Suprapubic skin (tissue), 3 donors: ENCODE data around the gene FBXO8.

Experiments
- POLR2A ChIP-seq, 2 donors: fragments of 450-650 bp; IDR thresholded peaks; one replicate each; pipeline ENCODE4 v1.6.1; 2017; ENCODE audit warnings: antibody characterized with exemption in 2 of 2, mild to moderate bottlenecking in 2 of 2, moderate library complexity in 2 of 2
- TF ChIP-seq, protein P1 (sequence below), 2 donors: fragments of 200-600 bp in 1 of 2; fragments of 450-650 bp in 1 of 2; sonication (generic) in 1 of 2; IDR thresholded peaks; one replicate each; pipeline ENCODE4 v1.5.1; 2016 to 2019; ENCODE audit warnings: antibody characterized with exemption in 2 of 2, mild to moderate bottlenecking in 1 of 2, moderate library complexity in 1 of 2

DNA sequence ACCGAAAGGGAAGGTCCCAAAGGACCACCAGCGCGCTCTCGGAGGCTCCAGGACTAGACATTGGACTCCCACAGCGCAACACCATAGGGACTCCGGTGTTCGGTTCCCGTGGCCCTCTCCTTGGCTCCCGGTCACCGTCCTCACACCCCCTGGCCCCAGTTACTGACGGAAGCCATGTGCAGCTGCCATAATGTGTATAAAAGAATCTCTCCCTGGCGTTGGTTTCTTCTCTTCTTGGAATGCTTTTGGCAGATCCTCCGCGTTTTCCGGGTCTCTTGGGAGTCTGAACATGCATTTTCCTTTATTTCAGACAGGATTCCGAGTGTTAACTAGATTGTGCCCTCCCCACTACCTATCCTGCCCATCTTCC, 69.8 kb downstream of the FBXO8 start:
- TF ChIP-seq, protein P1, sequence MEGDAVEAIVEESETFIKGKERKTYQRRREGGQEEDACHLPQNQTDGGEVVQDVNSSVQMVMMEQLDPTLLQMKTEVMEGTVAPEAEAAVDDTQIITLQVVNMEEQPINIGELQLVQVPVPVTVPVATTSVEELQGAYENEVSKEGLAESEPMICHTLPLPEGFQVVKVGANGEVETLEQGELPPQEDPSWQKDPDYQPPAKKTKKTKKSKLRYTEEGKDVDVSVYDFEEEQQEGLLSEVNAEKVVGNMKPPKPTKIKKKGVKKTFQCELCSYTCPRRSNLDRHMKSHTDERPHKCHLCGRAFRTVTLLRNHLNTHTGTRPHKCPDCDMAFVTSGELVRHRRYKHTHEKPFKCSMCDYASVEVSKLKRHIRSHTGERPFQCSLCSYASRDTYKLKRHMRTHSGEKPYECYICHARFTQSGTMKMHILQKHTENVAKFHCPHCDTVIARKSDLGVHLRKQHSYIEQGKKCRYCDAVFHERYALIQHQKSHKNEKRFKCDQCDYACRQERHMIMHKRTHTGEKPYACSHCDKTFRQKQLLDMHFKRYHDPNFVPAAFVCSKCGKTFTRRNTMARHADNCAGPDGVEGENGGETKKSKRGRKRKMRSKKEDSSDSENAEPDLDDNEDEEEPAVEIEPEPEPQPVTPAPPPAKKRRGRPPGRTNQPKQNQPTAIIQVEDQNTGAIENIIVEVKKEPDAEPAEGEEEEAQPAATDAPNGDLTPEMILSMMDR (IDR thresholded peaks at IDR 0.05): no peak
- no peak for TF ChIP-seq POLR2A (IDR thresholded peaks at IDR 0.05)
